Activated T-helper 1 cell treated with anti-CD3 and anti-CD28 coated beads, Interleukin-2, amount 50 U/mL, for 16 hours (primary cell): ENCODE results near the gene ARSB.

ENCODE experiments used
- DNase-seq, 2 donors: peaks; one replicate each; pipeline ENCODE4 v3.0.0-alpha.2; 2020; ENCODE audit warnings: low read depth in 1 of 2, low spot score in 1 of 2

Gene ARSB

GRCh38 chr5:78727786-78728761 is 257.0 kb downstream of the ARSB start:
- no peak for DNase-seq
